GM18870 (cell line): ENCODE measurements around the gene APBB2.
A peak's percentile ranks its signal among the peaks of the same experiment; 100 is the strongest.
"Not testable (repeated sequence)": the region's sequence is repeated elsewhere in the genome, so short reads cannot be mapped to it uniquely, and the experiment has no call there.

Source experiments
- ATAC-seq: cut with Tn5 transposase; IDR thresholded peaks from one replicate; pipeline ENCODE4 v1.9.1; 2021; ENCODE audit warnings: moderate library complexity; ENCODE audit not compliant: unreplicated experiment

Gene APBB2

DNA sequence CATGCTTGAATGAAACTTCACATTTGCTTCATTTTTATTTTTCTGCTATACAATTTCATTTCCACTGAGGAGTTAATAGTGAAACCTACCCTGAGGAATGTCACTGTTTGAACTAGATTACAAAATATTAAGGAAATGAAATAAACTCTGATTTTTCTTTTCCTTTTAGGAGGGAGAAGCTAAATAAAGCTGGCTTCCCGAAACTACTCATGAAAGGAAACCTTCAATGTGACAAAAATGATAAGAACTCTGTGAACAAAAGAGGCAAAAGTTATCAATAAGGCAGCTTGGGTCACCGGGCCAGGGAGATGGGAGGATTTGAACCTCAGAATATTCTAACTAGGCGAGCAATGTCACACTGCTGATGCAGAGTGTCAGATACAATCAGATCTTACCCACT, 185.2 kb downstream of the APBB2 start:
- ATAC-seq, result no peak

DNA sequence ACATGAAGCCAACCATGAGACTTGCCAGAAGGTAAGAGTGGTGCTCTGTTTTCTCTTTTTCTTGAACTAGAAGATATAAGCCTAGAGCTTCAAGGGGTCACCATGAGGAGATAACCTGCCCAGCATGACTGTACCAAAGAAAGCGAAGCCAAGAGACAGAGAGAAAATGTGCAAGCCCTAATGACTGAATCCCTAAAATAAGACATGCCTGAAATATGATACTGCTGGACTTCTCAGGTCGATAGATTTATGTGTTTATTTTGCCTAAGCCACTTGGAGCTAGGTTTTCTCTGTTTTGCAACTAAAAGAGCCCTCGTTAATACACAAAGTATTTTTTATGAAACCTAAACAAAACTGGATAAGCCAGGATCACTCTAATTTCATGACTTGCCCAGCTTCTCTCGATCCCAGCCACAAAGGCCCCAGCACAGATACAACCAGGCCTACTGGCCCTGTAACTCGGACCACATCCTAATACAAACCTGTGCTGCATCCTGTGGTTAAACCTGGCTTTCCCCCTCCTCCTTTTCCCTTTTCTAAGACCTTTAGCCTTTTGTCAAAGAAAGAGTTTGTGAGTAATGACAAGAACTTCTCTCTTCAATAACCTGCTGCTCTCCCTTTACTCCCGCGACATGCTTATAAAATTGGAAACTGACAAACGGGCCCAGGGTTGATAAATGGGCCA, 185.8 kb downstream of the APBB2 start:
- ATAC-seq, result no peak

DNA sequence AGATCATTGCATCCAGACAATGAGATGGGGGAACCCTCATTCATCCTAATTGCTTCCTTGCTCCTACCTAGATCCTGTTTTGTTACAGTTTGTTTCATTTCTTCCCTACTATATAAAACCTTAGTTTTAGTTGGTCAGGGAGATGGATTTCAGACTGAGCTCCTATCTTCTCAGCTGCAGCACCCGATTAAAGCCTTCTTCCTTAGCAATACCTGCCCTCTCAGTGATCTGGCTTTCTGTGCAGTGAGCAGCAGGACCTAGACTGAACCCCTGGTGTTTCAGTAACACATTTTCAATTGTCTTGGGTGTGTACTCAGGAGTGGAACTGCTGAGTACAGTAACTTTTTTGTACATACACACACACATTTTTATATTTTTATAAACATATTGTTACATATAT, 187.4 kb downstream of the APBB2 start:
- no peak for ATAC-seq

DNA sequence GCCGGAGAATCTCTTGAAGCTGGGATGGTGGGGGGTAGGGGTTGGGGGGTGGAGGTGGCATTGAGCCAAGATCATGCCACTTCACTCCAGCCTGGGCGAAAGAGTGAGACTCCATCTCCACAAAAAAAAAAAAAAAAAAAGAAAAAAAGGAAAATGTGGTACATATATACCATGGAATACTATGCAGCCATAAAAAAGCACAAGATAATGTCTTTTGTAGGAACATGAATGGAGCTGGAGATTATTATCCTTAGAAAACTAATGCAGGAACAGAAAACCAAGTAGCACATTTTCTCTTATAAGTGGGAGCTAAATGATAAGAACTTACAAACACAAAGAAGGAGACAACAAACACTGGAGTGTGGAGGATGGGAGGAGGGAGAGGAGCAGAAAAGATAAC, 188.5 kb downstream of the APBB2 start:
- ATAC-seq, result no peak

DNA sequence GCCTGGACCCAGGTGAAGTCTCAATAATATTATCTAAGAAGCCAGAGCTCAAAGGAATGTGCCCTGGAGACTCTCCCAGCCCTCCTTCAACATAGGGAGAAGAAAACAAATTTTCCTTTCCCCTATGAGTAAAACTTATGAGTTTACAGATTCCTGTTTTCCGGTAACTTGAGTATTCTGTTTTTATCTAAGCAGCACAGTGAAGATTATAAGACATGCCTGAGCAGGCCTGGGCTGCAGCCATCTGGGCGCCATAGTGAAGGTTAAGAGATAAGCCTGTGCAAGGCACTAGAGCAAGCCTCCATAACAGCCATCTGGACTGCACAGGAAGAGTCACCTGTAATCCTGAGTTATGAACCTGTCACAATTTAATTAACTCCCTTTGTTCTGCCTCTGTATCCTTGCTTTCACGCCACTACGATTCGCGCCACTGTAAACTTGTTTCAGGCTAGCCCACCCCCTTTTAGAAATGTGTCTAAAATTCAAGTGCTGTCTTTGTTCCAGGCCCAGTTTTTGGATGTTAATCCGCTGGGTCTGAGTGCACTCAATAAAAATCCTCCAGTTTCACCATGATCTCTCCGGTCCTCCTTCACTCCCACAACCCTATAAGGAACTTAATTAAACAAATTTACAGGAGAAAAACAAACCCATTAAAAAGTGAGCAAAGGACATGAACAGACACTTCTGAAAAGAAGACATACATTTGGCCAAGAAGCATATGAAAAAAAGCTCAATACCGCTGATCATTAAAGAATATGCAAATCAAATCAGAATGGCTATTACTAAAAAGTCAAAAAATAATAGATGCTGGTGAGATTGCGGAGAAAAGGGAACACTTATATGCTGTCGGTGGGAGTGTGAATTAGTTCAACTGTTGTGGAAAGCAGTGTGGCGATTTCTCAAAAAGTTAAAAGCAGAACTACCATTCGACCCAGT, 189.5 kb downstream of the APBB2 start:
- ATAC-seq, result no peak

DNA sequence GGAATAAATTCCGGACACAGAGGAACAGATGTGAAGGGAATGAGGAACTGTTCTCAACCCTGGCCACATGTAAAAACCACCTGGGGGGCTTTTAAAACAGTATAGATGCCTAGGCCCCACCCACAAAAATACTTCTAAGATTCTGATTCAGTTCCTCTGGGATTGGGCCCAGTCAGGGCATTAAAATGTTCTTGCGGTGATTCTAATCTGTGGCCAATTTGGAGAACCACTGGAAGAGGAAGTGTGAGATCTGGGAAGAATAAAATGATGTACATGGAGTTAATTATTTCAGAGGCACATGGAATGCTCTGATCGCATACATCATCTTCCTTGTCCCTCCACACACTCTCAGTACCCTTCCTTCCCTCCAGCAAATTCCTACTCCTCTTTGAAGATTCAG, 192.2 kb downstream of the APBB2 start:
- ATAC-seq, result no peak

DNA sequence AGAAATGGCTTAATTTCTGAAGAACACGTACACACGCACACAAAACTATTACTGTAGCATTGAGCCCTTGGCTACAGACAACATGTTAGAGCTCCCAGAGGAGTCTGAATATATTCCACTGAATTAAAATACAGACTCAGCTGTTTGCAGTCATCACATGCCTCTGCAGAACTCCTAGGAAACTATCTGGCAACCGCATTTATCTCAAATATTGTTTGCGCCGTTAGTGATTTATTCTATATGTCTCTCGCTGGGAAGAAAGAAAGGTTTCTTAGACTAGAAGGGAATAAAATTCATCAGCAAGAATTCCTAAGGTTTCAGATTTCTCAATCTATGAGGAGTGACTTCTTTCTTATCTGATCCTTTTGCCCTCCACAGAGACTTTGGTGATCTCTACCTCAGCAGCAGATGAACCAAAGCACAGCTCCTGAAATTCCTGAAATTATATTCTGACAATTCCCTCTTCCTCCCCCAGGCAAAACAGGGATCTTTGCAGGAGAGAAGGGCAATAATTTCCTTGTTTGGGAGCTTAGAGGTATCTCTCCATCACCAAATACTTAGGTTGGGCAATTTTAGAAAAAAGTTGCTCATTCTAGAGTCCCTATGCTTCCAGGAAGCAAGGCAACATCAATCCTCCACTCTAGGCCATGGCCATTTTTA, 199.2 kb downstream of the APBB2 start:
- ATAC-seq, result no peak

DNA sequence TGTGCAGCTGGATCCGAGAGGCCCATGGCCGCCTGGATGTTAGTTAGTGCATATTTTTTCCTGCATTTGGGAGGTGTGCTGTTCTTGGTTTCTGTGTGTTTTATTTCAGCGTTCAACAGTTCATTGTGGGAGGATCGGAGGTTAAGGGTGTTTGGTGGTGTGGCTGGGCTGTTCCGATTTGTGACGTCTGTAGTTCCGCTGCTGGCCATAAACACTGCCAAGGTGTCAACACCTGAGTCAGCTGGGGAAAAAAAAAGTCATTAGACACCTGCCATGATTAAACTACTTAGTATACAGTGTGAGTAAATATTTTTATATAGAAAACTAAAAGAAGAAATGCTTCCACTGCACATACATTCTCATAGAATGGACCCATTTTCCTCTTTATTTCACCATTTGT, 200.2 kb downstream of the APBB2 start:
- no peak for ATAC-seq

DNA sequence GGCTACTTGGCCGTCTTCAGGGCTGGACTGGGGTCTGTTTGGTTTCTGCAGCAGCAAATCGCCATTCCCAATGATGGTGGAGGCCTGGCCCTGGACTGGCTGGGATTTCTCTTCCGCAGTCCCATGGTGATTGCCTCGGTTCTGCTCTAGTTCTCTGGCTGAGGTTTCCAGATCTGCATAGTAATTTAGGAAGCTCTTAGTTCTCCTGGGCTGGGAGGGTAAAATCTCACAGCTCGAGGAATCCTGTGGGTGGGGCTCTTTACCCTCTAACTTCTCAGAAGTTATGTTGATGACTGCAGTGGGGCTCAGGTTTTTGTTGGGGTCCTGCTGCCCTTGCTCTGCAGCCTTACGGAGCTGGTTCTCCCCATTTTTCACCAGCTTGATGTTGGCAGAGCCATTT, 200.6 kb downstream of the APBB2 start:
- ATAC-seq, result no peak

DNA sequence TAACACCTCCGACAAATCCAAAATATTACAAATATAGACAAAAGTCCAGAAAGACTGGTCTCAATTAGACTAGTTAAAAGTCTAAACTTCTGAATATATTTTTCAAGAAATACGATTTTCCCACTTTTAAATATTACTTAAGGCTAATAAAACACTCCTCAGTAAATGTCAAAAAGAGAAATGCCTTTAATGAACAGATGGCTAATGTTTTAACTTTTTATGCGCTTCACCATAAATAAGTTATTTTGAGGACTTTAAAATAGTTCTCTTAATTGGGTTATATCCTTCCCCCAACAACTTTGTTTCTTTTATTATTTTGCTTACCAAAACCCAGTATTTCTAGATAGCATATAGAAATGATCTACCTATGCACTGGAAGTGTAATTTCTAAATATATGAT, 201.4 kb downstream of the APBB2 start:
- ATAC-seq, result no peak

DNA sequence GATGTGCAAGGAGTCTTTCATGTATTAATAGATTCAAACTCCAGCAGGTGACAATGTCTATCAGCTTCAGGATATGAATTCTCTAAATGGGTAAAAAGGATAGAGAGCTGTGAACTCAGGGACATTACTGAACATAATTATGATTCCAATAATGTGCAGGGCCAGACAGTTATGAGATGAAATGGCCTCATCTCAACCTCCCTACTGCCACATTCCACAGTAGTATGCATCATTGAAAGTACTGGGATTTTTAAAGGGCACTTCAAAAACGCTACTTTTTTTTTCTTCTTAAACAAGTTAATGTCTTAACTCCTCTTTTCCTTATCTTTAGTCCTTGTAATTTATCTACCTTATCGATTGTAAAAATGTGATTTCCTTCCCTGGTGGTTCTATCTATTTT, 202.0 kb downstream of the APBB2 start:
- no peak for ATAC-seq

DNA sequence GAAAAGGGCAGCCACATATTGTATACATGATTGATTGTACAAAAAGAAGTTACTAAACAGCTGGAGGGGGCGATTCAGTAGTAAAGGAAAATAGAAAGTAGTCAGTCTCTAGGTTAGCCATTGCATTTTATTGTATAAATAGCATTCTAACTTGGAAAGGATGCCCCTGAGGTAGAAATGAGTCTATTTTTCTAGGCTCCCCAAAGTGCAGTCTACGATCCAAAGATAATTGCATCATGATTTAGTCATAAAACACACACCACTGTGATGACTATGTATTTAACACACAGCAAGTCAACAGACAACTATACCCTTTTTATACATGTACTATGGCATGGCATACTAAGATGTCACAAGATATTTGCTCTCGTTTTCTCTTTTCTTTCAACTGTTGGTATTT, 204.9 kb downstream of the APBB2 start:
- no peak for ATAC-seq

DNA sequence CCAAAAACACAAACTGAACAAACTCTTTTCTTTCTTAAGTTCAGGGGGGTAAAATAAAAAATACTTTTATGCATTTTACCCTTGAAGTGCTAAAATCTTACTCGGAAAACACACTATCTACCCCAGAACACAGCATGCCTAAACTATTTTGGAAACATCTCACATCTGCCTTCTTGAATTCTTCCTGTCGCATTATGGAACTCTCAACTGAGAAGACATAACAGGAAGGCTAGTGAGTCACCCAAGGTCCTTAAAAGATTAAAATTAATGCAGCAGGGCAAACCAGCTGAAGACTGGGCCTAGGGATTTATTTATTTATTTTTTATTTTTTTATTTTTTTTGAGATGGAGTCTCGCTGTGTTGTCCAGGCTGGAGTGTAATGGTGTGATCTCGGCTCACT, 208.2 kb downstream of the APBB2 start:
- ATAC-seq, result no peak

DNA sequence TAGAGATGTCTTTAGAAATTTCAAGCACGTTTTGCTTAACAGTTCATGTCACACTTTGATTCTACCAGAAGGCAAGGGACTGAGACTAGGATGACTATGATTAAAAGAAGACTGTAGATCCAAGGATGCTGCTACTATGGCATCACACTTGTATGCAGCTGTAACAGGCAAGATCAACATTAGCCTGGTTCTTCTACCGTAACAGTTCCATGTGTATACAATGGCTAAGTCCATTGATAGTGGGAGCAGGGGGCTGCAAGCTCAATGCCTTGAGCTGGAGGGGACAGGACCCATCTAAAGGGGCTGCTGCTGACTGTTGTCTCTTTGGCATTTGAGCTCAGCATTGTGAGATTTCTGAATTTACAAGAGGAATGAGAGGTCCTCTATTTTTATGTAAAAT, 212.0 kb downstream of the APBB2 start:
- ATAC-seq, result no peak

DNA sequence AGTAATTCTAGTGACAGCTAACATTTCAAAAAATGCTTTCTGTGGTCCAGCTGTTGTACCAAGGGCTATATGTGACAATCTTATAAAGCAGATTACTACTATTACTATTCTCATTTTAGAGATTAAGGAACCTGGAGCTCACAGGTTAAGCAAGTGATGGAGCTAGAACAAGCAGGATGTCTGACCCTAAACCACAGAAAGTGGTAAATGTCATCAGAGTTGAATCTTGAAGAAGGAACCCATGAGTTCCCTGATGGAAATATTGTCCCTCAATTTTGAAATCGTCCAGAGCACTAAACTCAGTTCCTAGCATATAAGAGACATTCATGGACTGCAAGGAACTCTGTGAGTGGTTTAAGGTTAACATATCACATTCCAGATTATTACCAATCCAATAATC, 214.0 kb downstream of the APBB2 start:
- ATAC-seq, result no peak

DNA sequence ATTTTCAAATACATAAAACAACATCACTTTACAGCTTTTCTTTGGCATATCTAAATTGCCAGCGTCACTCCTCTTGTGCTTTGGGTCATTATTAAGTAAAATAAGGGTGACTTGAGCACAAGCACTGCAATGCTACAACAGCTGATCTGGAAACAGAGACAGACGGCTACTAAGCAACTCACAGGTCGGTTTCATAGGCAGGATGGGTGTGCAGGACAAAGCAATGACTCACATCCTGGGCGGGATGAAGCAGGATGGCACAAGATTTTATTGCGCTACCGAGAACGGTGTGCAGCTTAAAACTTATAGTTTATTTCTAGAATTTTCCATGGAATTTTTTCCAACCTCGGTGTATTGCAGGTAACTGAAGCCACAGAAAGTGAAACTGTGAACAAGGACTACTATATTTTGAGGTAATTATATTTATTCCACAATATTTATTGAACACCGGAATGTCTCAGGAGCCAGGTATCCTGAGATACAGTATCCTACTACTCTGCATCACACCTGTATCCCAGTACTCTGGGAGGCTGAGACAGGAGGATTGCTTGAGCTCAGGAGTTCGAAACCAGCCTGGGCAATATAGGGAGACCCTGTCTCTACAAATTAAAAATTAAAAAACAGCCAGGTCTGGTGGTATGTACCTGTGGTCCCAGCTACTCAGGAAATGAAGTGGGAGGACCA, 215.5 kb downstream of the APBB2 start:
- no peak for ATAC-seq

DNA sequence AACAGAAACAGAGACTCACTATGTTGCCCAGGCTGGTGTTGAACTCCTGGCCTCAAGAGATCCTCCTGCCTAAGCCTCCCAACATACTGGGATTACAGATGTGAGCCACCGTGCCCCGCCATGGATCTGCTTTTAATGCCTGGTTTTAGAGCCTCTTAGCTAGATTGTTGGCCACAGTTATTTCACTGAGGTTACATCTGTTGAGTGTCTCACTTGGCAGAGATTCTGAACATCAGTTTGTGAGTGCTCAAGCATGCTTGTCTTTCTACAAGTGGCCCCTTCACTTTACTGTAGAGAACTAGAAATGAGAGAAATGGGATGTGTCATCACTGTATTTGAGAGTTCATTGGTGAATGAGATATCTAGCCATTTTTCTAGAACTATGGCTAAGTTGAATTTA, 218.5 kb downstream of the APBB2 start:
- ATAC-seq, result no peak

DNA sequence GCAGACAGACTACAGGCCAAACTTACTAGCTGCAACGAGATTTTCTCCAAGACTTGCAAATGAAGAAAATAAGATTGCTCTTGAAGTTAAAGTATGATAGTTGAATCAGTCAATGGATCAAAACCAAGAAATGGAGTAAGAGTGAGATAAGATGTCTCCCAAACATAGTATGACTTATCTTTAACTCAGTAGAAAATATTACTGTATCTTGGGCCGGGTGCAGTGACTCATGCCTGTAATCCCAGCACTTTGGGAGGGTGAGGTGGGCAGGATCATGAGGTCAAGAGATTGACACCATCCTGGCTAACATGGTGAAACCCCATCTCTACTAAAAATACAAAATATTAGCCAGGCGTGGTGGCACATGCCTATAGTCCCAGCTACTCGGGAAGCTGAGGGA, 220.0 kb downstream of the APBB2 start:
- not testable (repeated sequence) for ATAC-seq

DNA sequence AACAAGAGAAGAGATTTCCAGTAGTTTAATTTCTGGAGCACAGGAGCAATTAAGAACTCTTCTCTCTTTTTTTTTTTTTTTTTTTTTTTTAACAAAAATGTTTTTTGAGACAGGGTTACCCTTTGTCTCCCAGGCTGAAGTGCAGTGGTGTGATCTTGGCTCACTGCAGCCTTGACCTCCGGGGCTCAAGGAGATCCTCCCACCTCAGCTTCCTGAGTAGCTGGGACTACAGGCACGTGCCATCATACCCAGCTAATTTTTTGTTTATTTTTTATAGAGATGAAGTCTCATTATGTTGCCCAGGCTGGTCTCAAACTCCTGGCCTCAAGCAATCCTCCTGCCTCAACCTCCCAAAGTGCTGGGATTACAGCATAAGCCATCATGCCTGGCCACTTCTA, 221.0 kb downstream of the APBB2 start:
- ATAC-seq, result peak; percentile 3

DNA sequence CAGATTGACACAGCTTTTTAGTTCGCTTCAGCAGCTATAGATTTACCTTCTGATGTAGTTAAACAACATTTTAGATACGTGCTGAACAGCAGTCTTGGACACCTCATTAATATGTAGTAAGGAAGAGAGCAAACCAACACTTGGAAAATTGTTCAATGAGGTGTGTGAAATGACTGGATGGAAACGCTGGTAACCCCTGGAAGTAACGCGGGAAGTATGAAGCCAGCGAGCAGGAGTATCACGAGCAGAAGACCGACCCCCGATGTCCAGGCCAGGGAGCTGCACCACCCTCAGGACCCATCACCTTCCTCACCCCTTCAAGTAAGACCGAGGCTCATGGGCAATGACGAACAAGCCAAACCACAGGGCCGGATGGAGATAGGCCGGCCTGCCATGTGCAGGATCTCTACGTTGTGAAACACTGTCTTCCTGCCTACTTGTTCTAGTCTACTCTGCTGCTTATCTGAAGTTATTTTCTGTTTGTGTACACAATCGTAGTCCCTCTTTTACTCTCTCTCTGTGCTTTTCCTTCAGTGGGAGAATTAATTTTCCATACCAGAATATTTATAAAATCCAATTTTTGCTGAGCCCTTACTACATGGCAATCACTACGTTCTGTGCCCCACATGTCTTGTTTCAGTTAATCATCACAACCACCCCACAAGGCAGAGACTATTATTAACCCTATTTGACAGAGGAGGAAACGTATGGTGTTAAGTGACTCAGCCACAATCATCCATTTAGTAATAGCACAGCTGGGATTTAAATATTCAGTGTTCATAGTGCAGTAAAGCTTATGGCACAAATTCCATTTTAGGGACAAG, 221.7 kb downstream of the APBB2 start:
- ATAC-seq, result peak; percentile 85
